ENCODE data around the gene COPG1.

COPG1 gene

DNA sequence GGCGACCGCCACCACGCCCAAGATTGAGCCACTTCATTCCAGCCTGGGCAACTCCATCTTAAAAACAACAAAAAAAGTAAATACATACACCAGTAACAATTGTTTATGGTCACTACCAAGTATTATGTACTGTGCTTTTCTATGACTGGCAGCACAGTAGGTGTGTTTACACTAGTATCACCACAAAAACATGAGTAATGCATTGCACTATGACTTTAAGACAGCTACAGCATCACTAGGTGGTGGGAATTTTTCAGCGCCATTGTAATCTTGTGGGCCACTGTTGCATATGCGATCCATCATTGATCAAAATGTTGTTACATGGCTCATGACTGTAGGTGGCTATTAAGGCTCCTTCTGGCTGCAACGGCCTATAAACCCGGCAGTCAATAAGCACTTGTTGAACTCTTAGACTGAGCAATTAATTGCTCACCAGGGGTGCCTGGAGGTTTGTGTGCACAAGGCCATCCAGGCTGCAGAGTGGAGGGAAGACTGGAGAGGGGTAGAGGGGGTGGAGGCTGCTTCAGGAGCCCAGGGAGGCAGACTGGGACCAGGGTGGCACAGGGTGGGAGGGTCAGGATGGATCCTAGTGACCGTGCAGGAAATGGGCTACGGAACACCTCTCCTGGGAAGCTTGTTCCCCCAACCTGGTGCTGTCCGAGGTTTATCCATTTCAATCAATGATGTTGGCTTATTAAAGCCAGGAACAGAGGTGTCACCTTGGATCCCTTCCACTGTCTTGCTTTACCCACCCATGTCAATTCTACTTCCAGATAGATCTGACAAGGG lies 17.9 kb upstream of the COPG1 start:
- no peak overlapping the region for H3K4me3 ChIP-seq (ENCODE audit: low read depth, low read length)

DNA sequence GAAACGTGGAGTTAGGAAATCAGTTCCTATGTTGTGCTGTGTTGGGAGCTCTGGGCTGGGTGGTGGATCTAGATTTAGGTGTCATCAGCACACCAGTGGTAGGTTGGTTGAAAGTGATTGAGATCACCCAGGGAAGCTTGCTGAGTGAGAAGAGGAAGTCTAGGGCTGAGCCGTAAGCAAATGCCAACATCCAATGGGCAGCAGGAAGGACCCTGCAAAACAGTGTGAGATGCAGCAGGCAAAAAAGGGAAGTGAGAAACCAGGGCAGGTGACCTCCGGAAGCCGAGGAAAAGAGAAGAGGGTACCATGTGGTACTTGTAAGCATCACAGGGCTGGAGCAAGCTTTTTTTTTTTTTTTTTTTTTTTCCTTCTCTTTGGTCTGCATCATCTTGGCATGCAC lies 15.9 kb upstream of the COPG1 start:
- TF ChIP-seq, protein P1, sequence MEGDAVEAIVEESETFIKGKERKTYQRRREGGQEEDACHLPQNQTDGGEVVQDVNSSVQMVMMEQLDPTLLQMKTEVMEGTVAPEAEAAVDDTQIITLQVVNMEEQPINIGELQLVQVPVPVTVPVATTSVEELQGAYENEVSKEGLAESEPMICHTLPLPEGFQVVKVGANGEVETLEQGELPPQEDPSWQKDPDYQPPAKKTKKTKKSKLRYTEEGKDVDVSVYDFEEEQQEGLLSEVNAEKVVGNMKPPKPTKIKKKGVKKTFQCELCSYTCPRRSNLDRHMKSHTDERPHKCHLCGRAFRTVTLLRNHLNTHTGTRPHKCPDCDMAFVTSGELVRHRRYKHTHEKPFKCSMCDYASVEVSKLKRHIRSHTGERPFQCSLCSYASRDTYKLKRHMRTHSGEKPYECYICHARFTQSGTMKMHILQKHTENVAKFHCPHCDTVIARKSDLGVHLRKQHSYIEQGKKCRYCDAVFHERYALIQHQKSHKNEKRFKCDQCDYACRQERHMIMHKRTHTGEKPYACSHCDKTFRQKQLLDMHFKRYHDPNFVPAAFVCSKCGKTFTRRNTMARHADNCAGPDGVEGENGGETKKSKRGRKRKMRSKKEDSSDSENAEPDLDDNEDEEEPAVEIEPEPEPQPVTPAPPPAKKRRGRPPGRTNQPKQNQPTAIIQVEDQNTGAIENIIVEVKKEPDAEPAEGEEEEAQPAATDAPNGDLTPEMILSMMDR (IDR thresholded peaks at IDR 0.05; ENCODE audit: low read depth, low read length, missing control alignments) = no peak
- in situ Hi-C loops (cut with HindIII; ENCODE audit: low sequenced_read_pairs) = no loop called here
- DNase-seq (ENCODE audit: low read depth) = no peak
- H3K4me3 ChIP-seq (ENCODE audit: low read depth, low read length) = no peak overlapping the region

More for the DNA sequence above, 17.9 kb upstream of the COPG1 start:
- TF ChIP-seq, protein P1 (IDR thresholded peaks at IDR 0.05; ENCODE audit: low read depth, low read length, missing control alignments) = no peak
- no peak for DNase-seq (ENCODE audit: low read depth)
- in situ Hi-C loops (cut with HindIII; ENCODE audit: low sequenced_read_pairs) = no loop called here

DNA sequence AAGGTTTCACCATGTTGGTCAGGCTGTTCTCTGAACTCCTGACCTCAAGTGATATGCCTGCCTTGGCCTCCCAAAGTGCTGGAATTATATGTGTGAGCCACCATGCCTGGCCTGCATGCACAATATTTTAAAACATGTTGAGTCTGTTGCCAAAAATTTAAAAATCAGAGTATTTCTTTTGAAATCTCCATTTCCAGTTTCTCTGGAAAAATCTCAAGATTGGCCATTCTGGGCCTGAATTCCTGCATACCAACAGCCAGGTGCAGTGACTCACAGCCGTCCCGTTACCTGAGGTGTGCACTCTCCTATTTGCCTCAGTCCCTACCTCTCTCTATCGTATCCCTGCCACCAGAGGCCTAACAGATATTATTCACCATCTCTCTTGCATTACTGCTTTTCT lies 15.0 kb upstream of the COPG1 start:
- H3K4me3 ChIP-seq (ENCODE audit: low read depth, low read length) = no peak overlapping the region
- in situ Hi-C loops (cut with HindIII; ENCODE audit: low sequenced_read_pairs) = no loop called here
- TF ChIP-seq, protein P1 (IDR thresholded peaks at IDR 0.05; ENCODE audit: low read depth, low read length, missing control alignments) = no peak
- no peak for DNase-seq (ENCODE audit: low read depth)

DNA sequence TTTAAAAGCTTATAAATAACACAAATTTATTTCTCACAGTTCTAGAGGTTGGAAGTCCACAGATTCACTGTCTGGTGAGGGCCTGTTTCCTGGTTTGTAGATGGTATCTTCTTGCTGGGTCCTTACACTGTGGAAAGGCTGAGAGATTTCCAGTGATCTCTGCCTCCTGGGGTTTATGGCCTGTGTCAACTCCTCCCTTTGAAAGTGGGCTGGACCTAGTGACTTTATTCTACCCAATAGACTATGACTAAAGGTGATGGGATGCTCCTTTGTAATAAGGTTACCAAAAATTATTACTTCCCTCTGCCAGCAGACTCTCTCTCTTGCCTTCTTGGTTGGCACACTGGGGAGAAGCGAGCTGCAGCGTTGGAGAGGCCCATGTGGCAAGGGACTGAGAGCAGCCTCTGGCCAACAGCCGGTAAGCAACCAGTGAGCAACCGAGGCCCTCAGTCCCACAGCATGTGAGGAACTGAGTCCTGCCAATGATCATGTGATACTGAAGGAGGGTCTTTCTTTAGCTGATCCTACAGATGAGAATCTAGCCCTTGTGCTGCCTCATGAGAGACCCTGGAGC lies 14.0 kb upstream of the COPG1 start:
- in situ Hi-C loops (cut with HindIII; ENCODE audit: low sequenced_read_pairs) = no loop called here
- no peak for DNase-seq (ENCODE audit: low read depth)
- no peak overlapping the region for H3K4me3 ChIP-seq (ENCODE audit: low read depth, low read length)
- TF ChIP-seq, protein P1 (IDR thresholded peaks at IDR 0.05; ENCODE audit: low read depth, low read length, missing control alignments) = no peak

DNA sequence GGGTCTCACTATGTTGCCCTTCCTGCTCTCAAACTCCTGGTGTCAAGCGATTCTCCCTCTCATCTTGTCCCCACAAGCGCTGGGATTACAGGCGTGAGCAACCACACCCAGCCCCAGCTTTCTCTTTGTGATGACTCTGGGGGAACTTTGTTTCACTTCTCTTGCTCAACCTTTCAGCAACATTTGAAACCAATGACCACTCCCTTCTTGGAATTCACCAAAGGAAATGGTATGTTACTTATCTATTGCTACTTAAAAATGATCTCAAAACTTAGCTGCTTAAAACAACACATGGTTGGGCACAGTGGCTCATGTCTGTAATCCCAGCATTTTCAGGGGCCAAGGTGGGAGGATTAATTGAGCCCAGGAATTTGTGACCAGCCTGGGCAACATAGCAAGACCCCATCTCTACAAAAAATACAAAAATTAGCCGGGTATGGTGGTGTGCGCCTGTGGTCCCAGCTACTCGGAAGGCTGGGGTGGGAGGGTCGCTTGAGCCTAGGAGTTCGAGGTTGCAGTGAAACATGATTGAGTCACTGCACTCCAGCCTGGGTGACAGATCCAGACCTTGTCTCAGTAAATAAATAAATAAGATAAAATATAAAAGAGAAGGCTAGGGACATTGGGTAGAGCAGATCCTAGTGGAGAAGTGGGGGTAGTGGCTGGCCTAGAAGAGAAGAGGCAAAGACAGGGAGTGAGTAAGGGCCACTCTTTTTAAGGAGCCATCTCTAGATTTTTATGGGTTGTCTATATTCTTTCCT lies 10.3 kb upstream of the COPG1 start:
- in situ Hi-C loops (cut with HindIII; ENCODE audit: low sequenced_read_pairs) = no loop called here
- no peak for DNase-seq (ENCODE audit: low read depth)
- TF ChIP-seq, protein P1 (IDR thresholded peaks at IDR 0.05; ENCODE audit: low read depth, low read length, missing control alignments) = no peak

DNA sequence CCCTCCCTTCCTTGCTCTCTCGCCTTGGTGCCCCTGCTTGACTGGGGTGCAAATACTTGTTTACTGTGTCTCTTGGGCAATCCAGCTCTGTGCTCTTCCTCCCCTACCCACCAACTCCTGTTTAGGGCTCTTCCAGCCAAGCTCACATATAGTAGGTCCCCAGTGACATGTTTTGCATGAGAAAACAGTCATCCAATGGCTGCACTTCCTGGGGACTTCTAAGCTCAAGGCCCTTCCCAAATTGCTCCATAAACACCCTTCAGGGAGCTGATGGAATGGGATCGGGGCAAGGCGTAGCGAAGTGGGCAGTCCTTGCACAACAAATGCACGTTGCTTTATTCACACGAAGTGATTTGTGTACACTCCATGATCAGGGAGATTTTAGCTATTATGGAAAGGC lies 9.4 kb upstream of the COPG1 start:
- DNase-seq (ENCODE audit: low read depth) = no peak
- H3K4me3 ChIP-seq (ENCODE audit: low read depth, low read length) = no peak overlapping the region
- TF ChIP-seq, protein P1 (IDR thresholded peaks at IDR 0.05; ENCODE audit: low read depth, low read length, missing control alignments) = no peak

More for the DNA sequence above, 10.3 kb upstream of the COPG1 start:
- H3K4me3 ChIP-seq (ENCODE audit: low read depth, low read length) = no peak overlapping the region

More for the DNA sequence above, 9.4 kb upstream of the COPG1 start:
- in situ Hi-C loops (cut with HindIII; ENCODE audit: low sequenced_read_pairs) = no loop called here

Data from astrocyte of the cerebellum (primary cell).